GM12873 (cell line): ENCODE measurements around the gene S100A11.
A peak's percentile ranks its signal among the peaks of the same experiment; 100 is the strongest.

ENCODE experiments used
- TF ChIP-seq, protein P1 (sequence below): IDR thresholded peaks from 2 replicates; pipeline ENCODE4 v1.5.1; 2012; ENCODE audit warnings: low read depth, mild to moderate bottlenecking, moderate library complexity, low read length, control low read depth; ENCODE audit not compliant: insufficient read depth; ENCODE audit errors: missing control alignments

The S100A11 gene

DNA sequence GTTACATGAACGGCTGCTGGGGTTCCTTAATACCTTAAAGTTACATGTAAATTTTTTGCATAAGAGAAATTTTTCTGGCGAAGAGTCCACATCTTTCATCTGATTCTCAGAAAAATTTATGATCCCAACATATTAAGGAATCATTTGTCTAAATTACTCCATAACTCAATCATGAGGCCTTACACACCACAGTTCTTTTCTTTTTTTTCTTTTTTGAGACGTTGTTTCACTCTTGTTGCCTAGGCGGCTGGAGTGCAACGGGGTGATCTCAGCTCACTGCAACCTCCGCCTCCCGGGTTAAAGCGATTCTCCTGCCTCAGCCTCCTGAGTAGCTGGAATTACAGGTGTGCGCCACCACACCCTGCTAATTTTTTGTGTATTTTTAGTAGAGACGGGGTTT is 2.1 kb upstream of the S100A11 start:
- TF ChIP-seq, protein P1, sequence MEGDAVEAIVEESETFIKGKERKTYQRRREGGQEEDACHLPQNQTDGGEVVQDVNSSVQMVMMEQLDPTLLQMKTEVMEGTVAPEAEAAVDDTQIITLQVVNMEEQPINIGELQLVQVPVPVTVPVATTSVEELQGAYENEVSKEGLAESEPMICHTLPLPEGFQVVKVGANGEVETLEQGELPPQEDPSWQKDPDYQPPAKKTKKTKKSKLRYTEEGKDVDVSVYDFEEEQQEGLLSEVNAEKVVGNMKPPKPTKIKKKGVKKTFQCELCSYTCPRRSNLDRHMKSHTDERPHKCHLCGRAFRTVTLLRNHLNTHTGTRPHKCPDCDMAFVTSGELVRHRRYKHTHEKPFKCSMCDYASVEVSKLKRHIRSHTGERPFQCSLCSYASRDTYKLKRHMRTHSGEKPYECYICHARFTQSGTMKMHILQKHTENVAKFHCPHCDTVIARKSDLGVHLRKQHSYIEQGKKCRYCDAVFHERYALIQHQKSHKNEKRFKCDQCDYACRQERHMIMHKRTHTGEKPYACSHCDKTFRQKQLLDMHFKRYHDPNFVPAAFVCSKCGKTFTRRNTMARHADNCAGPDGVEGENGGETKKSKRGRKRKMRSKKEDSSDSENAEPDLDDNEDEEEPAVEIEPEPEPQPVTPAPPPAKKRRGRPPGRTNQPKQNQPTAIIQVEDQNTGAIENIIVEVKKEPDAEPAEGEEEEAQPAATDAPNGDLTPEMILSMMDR, result no peak

DNA sequence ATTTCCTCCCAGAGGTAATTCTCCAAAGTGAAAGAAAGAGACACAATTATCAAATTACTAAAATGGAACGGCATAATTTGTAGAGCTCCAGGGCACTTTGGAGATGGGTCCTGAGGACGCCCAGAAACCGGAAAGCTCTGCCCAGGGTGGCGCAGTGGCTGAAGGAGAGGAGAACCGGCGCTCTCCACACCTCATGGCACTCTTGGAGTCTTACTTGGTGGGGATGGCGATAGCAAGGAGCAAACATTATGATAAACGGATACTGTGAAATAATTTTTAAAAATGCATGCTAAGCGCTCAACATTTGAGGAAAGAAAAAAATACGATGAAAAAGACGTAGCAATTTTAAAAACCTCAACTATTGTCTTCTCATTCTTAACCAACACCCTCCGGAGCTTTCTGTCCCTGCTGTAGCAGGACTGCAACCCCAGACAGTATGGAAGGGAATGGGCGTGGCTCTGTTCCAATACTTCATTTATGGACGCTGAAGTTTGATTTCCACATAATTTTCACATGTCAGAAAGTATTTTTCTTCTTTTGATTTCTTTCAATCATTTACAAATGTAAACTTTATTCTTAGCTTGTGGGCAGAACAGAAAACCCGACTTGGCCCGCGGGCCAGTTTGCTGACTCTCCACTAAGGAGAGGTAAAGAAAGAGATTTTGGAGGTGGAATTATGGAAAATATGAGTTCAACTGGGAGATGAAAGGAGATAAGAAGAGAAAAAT is 1.1 kb downstream of the S100A11 start:
- TF ChIP-seq, protein P1, result no peak

DNA sequence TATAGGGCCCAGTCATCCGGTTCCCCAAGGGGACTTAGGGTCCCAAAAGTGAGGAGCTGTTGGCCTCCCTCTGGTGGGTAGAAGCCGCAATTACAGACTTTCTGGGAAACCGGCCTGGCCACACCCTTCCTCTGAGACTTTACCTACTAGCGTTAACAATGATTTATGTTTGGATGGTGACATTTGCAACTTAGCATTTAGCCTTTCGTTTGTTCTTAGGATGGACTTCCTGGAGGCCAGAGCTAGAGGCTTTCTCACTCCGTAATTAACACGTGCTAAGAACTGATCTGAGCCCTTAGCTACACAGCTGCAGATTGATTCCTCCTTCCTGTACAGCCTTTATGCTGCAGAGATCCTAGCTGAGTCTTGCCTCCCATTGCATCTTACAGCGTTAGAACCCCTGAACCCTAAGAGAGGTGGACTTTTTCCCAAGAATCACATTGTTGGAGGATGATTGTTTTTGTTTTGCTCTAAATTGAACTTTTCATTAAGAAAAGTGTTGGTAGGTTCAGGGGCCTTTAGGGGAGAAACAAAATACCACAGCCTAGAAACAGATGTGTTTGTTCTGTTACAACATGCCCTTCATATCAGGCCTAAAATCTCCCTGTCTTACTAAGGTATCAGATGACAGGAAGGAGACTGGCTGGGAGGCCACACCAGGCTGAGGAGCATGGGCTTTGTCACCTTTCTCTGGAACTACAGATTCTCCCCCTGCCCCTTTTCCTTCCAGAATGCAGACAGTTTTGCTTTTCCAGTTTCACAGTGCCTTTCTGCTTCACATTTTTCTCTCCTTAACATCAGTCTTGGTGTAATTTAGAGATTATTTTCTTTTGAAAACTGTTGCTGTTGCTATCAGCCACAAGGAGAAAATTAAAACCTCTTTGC is 1.9 kb downstream of the S100A11 start:
- TF ChIP-seq, protein P1, result peak; percentile 81

DNA sequence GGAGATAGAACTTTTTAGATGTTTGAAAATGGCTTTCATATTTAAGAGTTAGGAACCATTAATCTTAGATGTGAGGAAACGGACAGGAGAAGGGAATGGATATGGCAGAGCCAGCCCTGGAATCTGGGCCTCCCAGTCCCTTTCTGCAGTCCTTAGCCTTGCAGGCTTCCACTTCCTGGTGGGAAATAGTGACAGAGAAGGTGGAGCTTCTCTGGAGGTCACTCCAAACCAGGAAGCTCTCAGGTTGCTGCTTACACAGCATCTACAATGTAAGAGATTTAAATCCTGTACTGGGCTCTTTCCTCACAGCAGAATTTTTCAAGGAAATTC is 2.5 kb downstream of the S100A11 start:
- TF ChIP-seq, protein P1, result no peak

DNA sequence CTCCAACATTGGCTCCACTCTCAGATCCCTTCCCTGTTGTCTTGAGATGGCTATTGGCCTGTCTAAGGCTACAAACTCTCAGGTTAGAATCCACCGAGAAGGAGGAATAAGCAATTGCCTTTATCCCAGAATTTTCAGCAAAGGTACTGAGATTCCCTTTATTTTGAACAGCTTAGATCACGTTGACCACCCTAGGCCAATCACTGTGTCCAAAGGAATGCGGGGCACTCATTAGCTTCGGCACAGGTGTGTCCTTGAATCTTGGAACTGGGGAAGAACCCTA is 6.9 kb downstream of the S100A11 start:
- TF ChIP-seq, protein P1, result no peak

DNA sequence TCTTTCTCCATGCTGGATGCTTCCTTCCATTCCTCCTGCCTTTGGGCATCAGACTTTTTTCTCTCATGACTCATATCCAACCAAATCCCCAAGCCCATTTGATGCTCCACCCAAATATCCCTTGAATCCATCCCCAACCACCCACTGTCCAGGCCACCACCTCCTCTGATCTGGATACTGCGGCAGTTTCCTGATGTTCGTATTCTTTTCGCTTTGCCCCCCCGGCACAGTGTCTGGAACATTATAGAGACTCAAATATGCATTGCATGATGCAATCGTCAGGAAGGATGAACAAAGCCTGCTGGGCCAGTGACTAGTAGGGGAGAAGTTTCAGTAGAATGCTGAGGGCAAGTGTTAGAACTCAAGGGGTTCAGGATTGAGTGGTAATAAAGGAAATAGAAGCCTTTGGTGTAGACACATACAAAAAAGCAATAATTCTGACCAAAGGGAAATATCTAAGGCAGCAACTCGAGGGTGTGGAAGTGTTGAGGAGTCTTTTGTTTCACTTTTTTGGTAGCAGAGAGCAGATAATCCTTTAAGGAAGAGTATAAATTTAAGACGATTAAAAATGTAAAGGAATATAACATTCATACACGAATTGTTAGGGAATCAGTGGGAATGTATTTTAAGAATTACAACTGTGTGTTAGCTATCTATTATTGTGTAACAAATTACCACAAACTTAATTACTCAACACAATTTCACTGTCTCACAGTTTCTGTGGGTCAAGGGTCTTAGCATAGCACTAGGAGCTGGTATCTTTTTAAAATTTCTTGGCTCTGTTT is 7.5 kb downstream of the S100A11 start:
- TF ChIP-seq, protein P1, result no peak

DNA sequence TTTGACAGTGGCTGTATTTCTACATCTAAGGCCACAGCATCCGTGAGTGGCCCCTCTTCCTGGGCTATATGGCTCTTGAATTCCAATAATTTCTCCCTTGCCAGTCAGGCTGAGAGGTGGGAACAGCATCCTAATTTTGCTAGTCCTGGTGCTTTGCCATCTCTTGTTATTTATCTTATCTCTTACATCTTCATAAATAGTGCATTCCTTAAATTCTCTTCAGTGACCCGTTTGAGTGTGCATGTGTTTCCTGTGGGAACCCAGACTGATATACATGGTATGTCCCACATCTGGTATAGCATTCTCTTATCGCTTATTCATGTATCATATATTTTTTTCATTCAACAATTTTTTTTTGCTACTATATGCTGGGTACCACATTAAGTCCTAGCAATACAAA is 9.9 kb downstream of the S100A11 start:
- TF ChIP-seq, protein P1, result no peak
